C4-2B (cell line): ENCODE measurements around the gene NEMF.
"Not testable (repeated sequence)": the region's sequence is repeated elsewhere in the genome, so short reads cannot be mapped to it uniquely, and the experiment has no call there.

Experiments
- ZFX ChIP-seq: fragments of 450-650 bp; IDR thresholded peaks from 2 replicates; pipeline ENCODE4 v1.6.1; 2017
- TF ChIP-seq, protein P1 (sequence below): fragments of 450-650 bp; conservative IDR thresholded peaks from 2 replicates; pipeline ENCODE4 v1.5.1; 2017; ENCODE audit warnings: mild to moderate bottlenecking

DNA sequence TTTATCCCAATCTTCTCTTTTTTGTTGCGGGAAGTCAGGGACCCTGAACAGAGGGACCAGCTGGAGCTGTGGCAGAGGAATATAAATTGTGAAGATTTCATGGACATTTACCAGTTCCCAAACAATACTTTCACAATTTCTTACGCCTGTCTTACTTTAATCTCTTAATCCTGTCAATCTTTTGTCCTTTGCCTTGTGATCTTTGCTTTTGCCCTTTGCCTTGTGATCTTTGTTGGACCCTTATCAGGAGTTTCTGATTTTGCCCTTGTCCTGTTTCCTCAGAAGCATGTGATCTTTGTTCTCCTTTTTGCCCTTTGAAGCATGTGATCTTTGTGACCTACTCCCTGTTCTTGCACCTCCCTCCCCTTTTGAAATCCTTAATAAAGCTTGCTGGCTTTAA is 36.5 kb downstream of the NEMF start:
- TF ChIP-seq, protein P1, sequence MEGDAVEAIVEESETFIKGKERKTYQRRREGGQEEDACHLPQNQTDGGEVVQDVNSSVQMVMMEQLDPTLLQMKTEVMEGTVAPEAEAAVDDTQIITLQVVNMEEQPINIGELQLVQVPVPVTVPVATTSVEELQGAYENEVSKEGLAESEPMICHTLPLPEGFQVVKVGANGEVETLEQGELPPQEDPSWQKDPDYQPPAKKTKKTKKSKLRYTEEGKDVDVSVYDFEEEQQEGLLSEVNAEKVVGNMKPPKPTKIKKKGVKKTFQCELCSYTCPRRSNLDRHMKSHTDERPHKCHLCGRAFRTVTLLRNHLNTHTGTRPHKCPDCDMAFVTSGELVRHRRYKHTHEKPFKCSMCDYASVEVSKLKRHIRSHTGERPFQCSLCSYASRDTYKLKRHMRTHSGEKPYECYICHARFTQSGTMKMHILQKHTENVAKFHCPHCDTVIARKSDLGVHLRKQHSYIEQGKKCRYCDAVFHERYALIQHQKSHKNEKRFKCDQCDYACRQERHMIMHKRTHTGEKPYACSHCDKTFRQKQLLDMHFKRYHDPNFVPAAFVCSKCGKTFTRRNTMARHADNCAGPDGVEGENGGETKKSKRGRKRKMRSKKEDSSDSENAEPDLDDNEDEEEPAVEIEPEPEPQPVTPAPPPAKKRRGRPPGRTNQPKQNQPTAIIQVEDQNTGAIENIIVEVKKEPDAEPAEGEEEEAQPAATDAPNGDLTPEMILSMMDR = not testable (repeated sequence)
- not testable (repeated sequence) for TF ChIP-seq ZFX
